PC-3 (cell line): ENCODE data around the gene DSG4. TPM values are rescaled to one million over a fixed set of nuclear protein-coding genes. Genes with fewer than 3 reads are reported as not detected.
A peak's percentile ranks its signal among the peaks of the same experiment; 100 is the strongest.

ENCODE experiments used
- ATAC-seq: fragments of 200-7000 bp; cut with Tn5 transposase; 2 replicates; pipeline ENCODE4 v1.9.1; 2020; ENCODE audit warnings: mild to moderate bottlenecking, moderate library complexity
- BruUV-seq: library from RNA; stranded (reverse); fragments of 400-500 nt; replicated peaks from 2 replicates; lab custom pipeline; 2021; lab: Mats Ljungman, UMichigan
- CTCF ChIA-PET: fragments of 300-600 bp; sonication (Branson Sonifier 250); formaldehyde crosslinking; loops from one replicate; lab custom pipeline; 2022; ENCODE audit warnings: antibody characterized with exemption; lab: Charles Lee
- POLR2A ChIA-PET: fragments of 300-600 bp; sonication (Branson Sonifier 250); formaldehyde crosslinking; loops from one replicate; lab custom pipeline; 2022; ENCODE audit warnings: antibody characterized with exemption; ENCODE audit not compliant: unreplicated experiment; lab: Charles Lee
- DNase-seq: peaks from one replicate; pipeline ENCODE4 v3.0.0-alpha.2; 2015
- H2AFZ ChIP-seq: fragments of 300-600 bp; sonication (generic); 2 replicates; pipeline ENCODE4 v1.6.0; 2016; ENCODE audit warnings: antibody characterized with exemption, low read length
- H3F3A ChIP-seq: fragments of 300-600 bp; sonication (generic); one replicate; pipeline ENCODE4 v1.6.0; 2017; ENCODE audit warnings: antibody characterized with exemption, low read length, control low read depth, mild to moderate bottlenecking; ENCODE audit not compliant: unreplicated experiment
- H3K27ac ChIP-seq: fragments of 300-600 bp; sonication (generic); 2 replicates; pipeline ENCODE4 v1.5.1; 2016; ENCODE audit warnings: mild to moderate bottlenecking, low read length
- H3K27me3 ChIP-seq: fragments of 300-600 bp; sonication (generic); 2 replicates; pipeline ENCODE4 v1.6.1; 2016; ENCODE audit warnings: low read length, mixed read lengths
- H3K36me3 ChIP-seq: fragments of 300-600 bp; sonication (generic); 2 replicates; pipeline ENCODE4 v1.6.1; 2016; ENCODE audit warnings: low read depth, mixed run types, low read length, mixed read lengths
- H3K4me1 ChIP-seq: fragments of 300-600 bp; sonication (generic); 2 replicates; pipeline ENCODE4 v1.5.1; 2016; ENCODE audit warnings: low read length; ENCODE audit not compliant: insufficient read depth
- H3K4me2 ChIP-seq: fragments of 300-600 bp; sonication (generic); 2 replicates; pipeline ENCODE4 v1.6.0; 2016; ENCODE audit warnings: low read length
- H3K4me3 ChIP-seq: fragments of 300-600 bp; sonication (generic); 2 replicates; pipeline ENCODE4 v1.5.1; 2016; ENCODE audit warnings: mild to moderate bottlenecking, low read length, mixed read lengths
- H3K79me2 ChIP-seq: fragments of 300-600 bp; sonication (generic); 2 replicates; pipeline ENCODE4 v1.6.1; 2017; ENCODE audit warnings: low read length, mixed read lengths
- H3K9ac ChIP-seq: fragments of 300-600 bp; sonication (generic); 2 replicates; pipeline ENCODE4 v1.6.0; 2016; ENCODE audit warnings: mild to moderate bottlenecking, low read length
- H3K9me2 ChIP-seq: fragments of 300-600 bp; sonication (generic); replicated peaks from 2 replicates; pipeline ENCODE4 v1.6.1; 2016; ENCODE audit warnings: mixed run types, low read length, mixed read lengths
- H3K9me3 ChIP-seq: fragments of 300-600 bp; sonication (generic); 2 replicates; pipeline ENCODE4 v1.6.1; 2016; ENCODE audit warnings: low read length, mixed read lengths
- H4K20me1 ChIP-seq: fragments of 300-600 bp; sonication (generic); 2 replicates; pipeline ENCODE4 v1.6.1; 2016; ENCODE audit warnings: low read length, mixed read lengths
- CTCF ChIP-seq: fragments of 300-600 bp; sonication (generic); conservative IDR thresholded peaks from 2 replicates; pipeline ENCODE4 v1.5.1; 2017; ENCODE audit warnings: antibody characterized with exemption, low read depth, mild to moderate bottlenecking, low read length
- EZH2 ChIP-seq: fragments of 300-600 bp; sonication (generic); IDR thresholded peaks from one replicate; pipeline ENCODE4 v1.6.1; 2017; ENCODE audit warnings: antibody characterized with exemption, mild to moderate bottlenecking, low read length; ENCODE audit not compliant: unreplicated experiment
- EZH2phosphoT487 ChIP-seq: fragments of 300-600 bp; sonication (generic); IDR thresholded peaks from 2 replicates; pipeline ENCODE4 v1.6.1; 2018; ENCODE audit warnings: mild to moderate bottlenecking, antibody characterized with exemption, low read length, borderline replicate concordance
- intact Hi-C: fragments of 100-400 bp; cut with micrococcal nuclease; formaldehyde crosslinking; loops from 2 replicates; pipeline ENCODE4 v1.9.0; 2023
- total RNA-seq: library from RNA; depleted of rRNA; stranded (reverse); fragments of >200 nt; gene quantifications from 2 replicates; pipeline ENCODE4 v1.2.3, GENCODE V29; 2014

The DSG4 gene
- total RNA-seq, 1 experiment from 2014 or later, result 0.04 TPM

GRCh38 chr18:31399306-31400032 is 22.9 kb downstream of the DSG4 start:
- Histone ChIP-seq H3K9me3 (no peaks in the 10 kb centered on the region), H3K4me3 (no peak overlapping the region), H3F3A (no peaks in the 10 kb centered on the region), H3K79me2 (no peaks in the 10 kb centered on the region), H3K27ac (peak overlapping the region; percentile 62), H3K4me2 (peak overlapping the region; percentile 64), H3K36me3 (no peaks in the 10 kb centered on the region), H2AFZ (no peak overlapping the region), H4K20me1 (no peaks in the 10 kb centered on the region), H3K9me2 (no peaks in the 10 kb centered on the region), H3K27me3 (no peaks in the 10 kb centered on the region), H3K4me1 (peaks cover 28% of the 10 kb centered on the region), H3K9ac (no peak overlapping the region)
- TF ChIP-seq EZH2 (no peak), CTCF (no peak), EZH2phosphoT487 (no peak)
- intact Hi-C loops, result loop anchor here (2.0 to 10.0 kb wide), 3 partner anchors 195 to 385 kb away; no protein-coding TSS in a partner anchor
- ATAC-seq (peak; percentile 73), DNase-seq (peak; percentile 65)
- no TSS peak for BruUV-seq
- ChIA-PET POLR2A (no interaction called here), CTCF (no interaction called here)

GRCh38 chr18:31401156-31402025 is 24.8 kb downstream of the DSG4 start:
- Histone ChIP-seq H3K9me2 (no peaks in the 10 kb centered on the region), H3K9ac (peak overlapping the region; percentile 12; the same call in 1 of the 2 replicates), H3K4me2 (peak overlapping the region; percentile 54), H3K4me1 (peaks cover 28% of the 10 kb centered on the region), H3K4me3 (no peak overlapping the region; the same call in 1 of the 2 replicates), H3K9me3 (no peaks in the 10 kb centered on the region), H3K27ac (peak overlapping the region; percentile 80), H2AFZ (no peak overlapping the region), H3K27me3 (no peaks in the 10 kb centered on the region), H4K20me1 (no peaks in the 10 kb centered on the region), H3F3A (no peaks in the 10 kb centered on the region), H3K36me3 (no peaks in the 10 kb centered on the region), H3K79me2 (no peaks in the 10 kb centered on the region)
- BruUV-seq, result no TSS peak
- intact Hi-C loops, result loop anchor here (2.0 to 10.0 kb wide), 3 partner anchors 197 to 387 kb away; no protein-coding TSS in a partner anchor
- ChIA-PET CTCF (interaction anchor here (0.6 to 0.7 kb wide), 3 partner anchors 23 to 158 kb away, joined by 3 read pairs; no protein-coding TSS in a partner anchor), POLR2A (interaction anchor here (0.6 to 0.7 kb wide), 4 partner anchors 77 to 1121 kb away, joined by 3 to 5 read pairs (median 3); no protein-coding TSS in a partner anchor)
- no peak for TF ChIP-seq EZH2phosphoT487
- no peak for TF ChIP-seq EZH2
- no peak for TF ChIP-seq CTCF
- no peak for DNase-seq
- peak; percentile 37 for ATAC-seq
